HepG2 (cell line): ENCODE data around the gene MAN2A2. TPM values are rescaled to one million over a fixed set of nuclear protein-coding genes. Genes with fewer than 3 reads are reported as not detected.

Source experiments
- ATAC-seq: fragments of 200-7000 bp; cut with Tn5 transposase; 3 replicates; pipeline ENCODE4 v1.9.1; 2020; ENCODE audit warnings: mild to moderate bottlenecking, moderate library complexity
- BruUV-seq: library from RNA; stranded (reverse); fragments of 400-500 nt; replicated peaks from 2 replicates; lab custom pipeline; 2021; lab: Mats Ljungman, UMichigan
- CTCF ChIA-PET: fragments of 300-600 bp; formaldehyde crosslinking; extraction: SDS; loops from one replicate; lab custom pipeline; 2021; ENCODE audit warnings: low total read pairs, inconsistent platforms, low intra/inter-chr PET ratio; lab: Yijun Ruan, JAX
- POLR2A ChIA-PET: fragments of 350-600 bp; sonication (Branson Sonifier 250); formaldehyde crosslinking; loops from one replicate; lab custom pipeline; 2020; ENCODE audit warnings: antibody characterized with exemption, inconsistent platforms; lab: Yijun Ruan, JAX
- DNase-seq: peaks from one replicate; pipeline ENCODE4 v3.0.0-alpha.2; 2015; ENCODE audit warnings: low spot score
- FAIRE-seq: peaks from 3 replicates; lab custom pipeline; 2011; peaks lifted over from hg19 to GRCh38; lab: Jason Lieb, UNC
- H2AFZ ChIP-seq: one replicate; pipeline ENCODE4 v1.6.1; 2011; ENCODE audit warnings: low read length, inconsistent platforms
- H3K27ac ChIP-seq: fragments of 300-600 bp; 3 replicates; pipeline ENCODE4 v1.8.0; 2011; ENCODE audit warnings: mixed run types, mild to moderate bottlenecking, mixed read lengths, low read length, inconsistent platforms; ENCODE audit not compliant: insufficient read depth; ENCODE audit errors: extremely low read length
- H3K27me3 ChIP-seq, 2 experiments: fragments of 200-600 bp in 1 of 2; 2 replicates in 1 of 2; 3 replicates in 1 of 2; pipeline versions ENCODE4 v1.6.0 to v1.8.0; 2011; ENCODE audit warnings: low read length in 2 of 2, mild to moderate bottlenecking in 2 of 2, moderate library complexity in 2 of 2, inconsistent platforms in 1 of 2; ENCODE audit not compliant: insufficient read depth in 2 of 2, control insufficient read depth in 1 of 2
- H3K36me3 ChIP-seq, 2 experiments: fragments of 200-600 bp in 1 of 2; replicated peaks in 1 of 2; 2 replicates in 1 of 2; 3 replicates in 1 of 2; pipeline versions ENCODE4 v1.5.1 to v1.8.0; 2011; ENCODE audit warnings: low read length in 2 of 2, inconsistent platforms in 1 of 2; ENCODE audit not compliant: insufficient read depth in 2 of 2, control insufficient read depth in 1 of 2
- H3K4me1 ChIP-seq: 2 replicates; pipeline ENCODE4 v1.5.1; 2012; ENCODE audit warnings: low read length, inconsistent platforms; ENCODE audit not compliant: insufficient read depth
- H3K4me2 ChIP-seq: 2 replicates; pipeline ENCODE4 v1.6.0; 2011; ENCODE audit warnings: low read depth, low read length, inconsistent platforms
- H3K4me3 ChIP-seq, 3 experiments: fragments of 200-600 bp in 1 of 3; sonication (generic), shearing (Covaris generic) in 1 of 3; replicated peaks in 1 of 3; 2 replicates each; pipeline ENCODE4 v1.5.1; 2011 to 2016; ENCODE audit warnings: low read length in 3 of 3, inconsistent platforms in 2 of 3, low read depth in 2 of 3, mild to moderate bottlenecking in 2 of 3, control low read depth in 1 of 3, mixed read lengths in 1 of 3; ENCODE audit not compliant: insufficient read depth in 1 of 3
- H3K79me2 ChIP-seq: one replicate; pipeline ENCODE4 v1.6.1; 2011; ENCODE audit warnings: low read length, inconsistent platforms; ENCODE audit not compliant: insufficient read depth
- H3K9ac ChIP-seq: 2 replicates; pipeline ENCODE4 v1.6.0; 2011; ENCODE audit warnings: mild to moderate bottlenecking, low read depth, low read length, inconsistent platforms; ENCODE audit not compliant: insufficient read depth
- H3K9me3 ChIP-seq: 2 replicates; pipeline ENCODE4 v1.5.1; 2012; ENCODE audit warnings: mild to moderate bottlenecking, low read length
- H4K20me1 ChIP-seq: 2 replicates; pipeline ENCODE4 v1.6.0; 2011; ENCODE audit warnings: inconsistent platforms, mild to moderate bottlenecking, low read length, moderate library complexity; ENCODE audit not compliant: insufficient read depth
- AKNA ChIP-seq: sonication (generic); formaldehyde crosslinking; IDR thresholded peaks from 2 replicates; pipeline ENCODE4 v1.4.0; 2020; ENCODE audit warnings: missing genetic modification reagents, borderline replicate concordance
- HOXA5 ChIP-seq: sonication (generic); formaldehyde crosslinking; IDR thresholded peaks from 2 replicates; pipeline ENCODE4 v1.4.0; 2020; ENCODE audit warnings: missing genetic modification reagents
- HOXD1 ChIP-seq: sonication (generic); formaldehyde crosslinking; IDR thresholded peaks from 2 replicates; pipeline ENCODE4 v1.5.0; 2020; ENCODE audit warnings: missing genetic modification reagents
- TRIM22 ChIP-seq: fragments of 450-650 bp; IDR thresholded peaks from 2 replicates; pipeline ENCODE4 v1.6.1; 2017
- ZMYM3 ChIP-seq: sonication (generic); formaldehyde crosslinking; IDR thresholded peaks from 2 replicates; pipeline ENCODE4 v1.5.1; 2020; ENCODE audit warnings: mild to moderate bottlenecking, missing genetic modification reagents
- ZNF329 ChIP-seq: sonication (generic); formaldehyde crosslinking; IDR thresholded peaks from 2 replicates; pipeline ENCODE4 v1.9.0; 2021; ENCODE audit warnings: low read depth, mild to moderate bottlenecking, missing genetic modification reagents
- ZNF646 ChIP-seq: sonication (generic); formaldehyde crosslinking; IDR thresholded peaks from 2 replicates; pipeline ENCODE4 v1.9.0; 2021; ENCODE audit warnings: mild to moderate bottlenecking, missing genetic modification reagents
- WGBS: methylation state at CpG from one replicate; pipeline ENCODE4 v1.1.6; 2017; ENCODE audit warnings: low lambda C conversion rate; 5-methylcytosine and 5-hydroxymethylcytosine counted together
- in situ Hi-C: cut with HindIII; loops from 2 replicates; pipeline ENCODE4 v1.10.0; 2017; ENCODE audit warnings: low pct_unique_long_range_greater_than_20kb; ENCODE audit not compliant: extremely low pct_ligation_motif_present
- intact Hi-C: fragments of 100-400 bp; cut with micrococcal nuclease; formaldehyde crosslinking; loops from one replicate; pipeline ENCODE4 v1.10.0; 2022; ENCODE audit not compliant: unreplicated experiment
- polyA plus RNA-seq, 8 experiments: library from polyadenylated mRNA; depleted of rRNA in 3 of 8; stranded (reverse) in 7 of 8; unstranded in 1 of 8; fragments of >200 nt; fragmentation: Illumina TruSeq in 4 of 8; extraction: Trizol in 4 of 8; gene quantifications; 2 replicates each; pipeline versions ENCODE4 v1.2.1 to v1.2.3, GENCODE V29; 2011 to 2016; ENCODE audit warnings: low read depth in 4 of 8, missing spikeins in 1 of 8, mixed read lengths in 1 of 8; ENCODE audit not compliant: insufficient read depth in 1 of 8
- total RNA-seq, 5 experiments: library from RNA; depleted of rRNA; stranded (reverse); fragments of >200 nt; fragmentation: Illumina TruSeq; extraction: Trizol; gene quantifications; 2 replicates each; pipeline ENCODE4 v1.2.3, GENCODE V29; 2016; ENCODE audit warnings: low read depth in 1 of 5
- TF ChIP-seq, protein P1 (sequence below): sonication (generic); formaldehyde crosslinking; IDR thresholded peaks from 2 replicates; pipeline ENCODE4 v1.5.1; 2020; ENCODE audit warnings: missing genetic modification reagents, mild to moderate bottlenecking, borderline replicate concordance

MAN2A2 gene
- total and polyA plus RNA-seq, 2 of the 13 experiments (the other 11 are each of a cell fraction or from before 2014, with no cell fraction given), result 17.5 to 51.5 TPM

GRCh38 chr15:90915216-90915807 is 12.2 kb downstream of the MAN2A2 start:
- Histone ChIP-seq H3K79me2 (no peaks in the 10 kb centered on the region), H3K9ac (no peak overlapping the region), H2AFZ (no peak overlapping the region), H3K27me3 (no peaks in the 10 kb centered on the region)
- in situ Hi-C loops, result no loop called here
- BruUV-seq, result no TSS peak
- intact Hi-C loops, result no loop called here
- ATAC-seq, result no peak
- TF ChIP-seq ZMYM3 (CRISPR knock-in tag), result no peak
- no peak for TF ChIP-seq HOXA5 (CRISPR knock-in tag)
- TF ChIP-seq, protein P1, sequence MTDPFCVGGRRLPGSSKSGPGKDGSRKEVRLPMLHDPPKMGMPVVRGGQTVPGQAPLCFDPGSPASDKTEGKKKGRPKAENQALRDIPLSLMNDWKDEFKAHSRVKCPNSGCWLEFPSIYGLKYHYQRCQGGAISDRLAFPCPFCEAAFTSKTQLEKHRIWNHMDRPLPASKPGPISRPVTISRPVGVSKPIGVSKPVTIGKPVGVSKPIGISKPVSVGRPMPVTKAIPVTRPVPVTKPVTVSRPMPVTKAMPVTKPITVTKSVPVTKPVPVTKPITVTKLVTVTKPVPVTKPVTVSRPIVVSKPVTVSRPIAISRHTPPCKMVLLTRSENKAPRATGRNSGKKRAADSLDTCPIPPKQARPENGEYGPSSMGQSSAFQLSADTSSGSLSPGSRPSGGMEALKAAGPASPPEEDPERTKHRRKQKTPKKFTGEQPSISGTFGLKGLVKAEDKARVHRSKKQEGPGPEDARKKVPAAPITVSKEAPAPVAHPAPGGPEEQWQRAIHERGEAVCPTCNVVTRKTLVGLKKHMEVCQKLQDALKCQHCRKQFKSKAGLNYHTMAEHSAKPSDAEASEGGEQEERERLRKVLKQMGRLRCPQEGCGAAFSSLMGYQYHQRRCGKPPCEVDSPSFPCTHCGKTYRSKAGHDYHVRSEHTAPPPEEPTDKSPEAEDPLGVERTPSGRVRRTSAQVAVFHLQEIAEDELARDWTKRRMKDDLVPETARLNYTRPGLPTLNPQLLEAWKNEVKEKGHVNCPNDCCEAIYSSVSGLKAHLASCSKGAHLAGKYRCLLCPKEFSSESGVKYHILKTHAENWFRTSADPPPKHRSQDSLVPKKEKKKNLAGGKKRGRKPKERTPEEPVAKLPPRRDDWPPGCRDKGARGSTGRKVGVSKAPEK, result no peak
- no peak for TF ChIP-seq ZNF329 (CRISPR knock-in tag)
- TF ChIP-seq HOXD1, result no peak
- TF ChIP-seq AKNA, result no peak
- no peak for TF ChIP-seq TRIM22
- TF ChIP-seq ZNF646 (CRISPR knock-in tag), result no peak
- TF ChIP-seq, all 625 proteins: peak for 0
- H3K9me3 ChIP-seq, result no peaks in the 10 kb centered on the region
- WGBS, result 93% methylated on average over 6 of the region's 7 CpGs
- no peak overlapping the region for H3K27ac ChIP-seq
- H3K4me3 ChIP-seq, result no peak overlapping the region
- ChIA-PET CTCF (no interaction called here), POLR2A (no interaction called here)
- DNase-seq (no peak), FAIRE-seq (no peak)
- H3K4me2 ChIP-seq, result no peak overlapping the region
- H3K4me1 ChIP-seq, result no peaks in the 10 kb centered on the region
- H4K20me1 ChIP-seq, result no peaks in the 10 kb centered on the region
- peaks cover 40 to 83% of the 10 kb centered on the region in 2 experiments; a peak in 4 of 5 replicates for H3K36me3 ChIP-seq
